ENCODE measurements around the gene ZNF578. TPM values are rescaled to one million over a fixed set of nuclear protein-coding genes. Genes with fewer than 3 reads are reported as not detected.

Gene ZNF578
- total RNA-seq, result 1 to 10 TPM in 2 of 4 donors, under 1 TPM in 2; 0.65 to 2.9 (median 1.5) TPM

- DNase-seq (ENCODE audit: low spot score) (peak; percentile 35), ATAC-seq (ENCODE audit: low FRiP score) (peak; percentile 73)
These were observed at the start of gene ZNF578 for GRCh38 chr19:52453324-52454094. Gene ZNF578, plus strand, starts transcription at chr19:52453553. Its CDS starts 48,293 bp downstream, at chr19:52501846.

GRCh38 chr19:52410276-52410675 lies 43.1 kb upstream of the ZNF578 start:
- no peak for TF ChIP-seq CTCF (IDR thresholded peaks at IDR 0.05)
- no peak for DNase-seq (ENCODE audit: low spot score)
- ATAC-seq (ENCODE audit: low FRiP score), result no peak

More at GRCh38 chr19:52453324-52454094, at the start of gene ZNF578:
- no peak for TF ChIP-seq CTCF (IDR thresholded peaks at IDR 0.05)

- TF ChIP-seq CTCF (IDR thresholded peaks at IDR 0.05), result no peak
- ATAC-seq (ENCODE audit: low FRiP score) (no peak), DNase-seq (ENCODE audit: low spot score) (no peak)
These were observed 37.6 kb upstream of the ZNF578 start for GRCh38 chr19:52415711-52416110.

- no peak for TF ChIP-seq CTCF (IDR thresholded peaks at IDR 0.05)
- ATAC-seq (ENCODE audit: low FRiP score) (no peak), DNase-seq (ENCODE audit: low spot score) (no peak)
These were observed 24.4 kb upstream of the ZNF578 start, which contains the start of gene ZNF534 for GRCh38 chr19:52428937-52429336. Gene ZNF534, plus strand, starts transcription at chr19:52429148. Its CDS starts 2,327 bp downstream, at chr19:52431475.

- ATAC-seq (ENCODE audit: low FRiP score), result no peak
- no peak for TF ChIP-seq CTCF (IDR thresholded peaks at IDR 0.05)
- DNase-seq (ENCODE audit: low spot score), result no peak
These were observed 11.2 kb upstream of the ZNF578 start for GRCh38 chr19:52442179-52442578.

- no peak for TF ChIP-seq CTCF (IDR thresholded peaks at IDR 0.05)
- ATAC-seq (ENCODE audit: low FRiP score), result no peak
- no peak for DNase-seq (ENCODE audit: low spot score)
These were observed 8.8 kb upstream of the ZNF578 start for GRCh38 chr19:52444506-52444905.

GRCh38 chr19:52451241-52451640 lies 2.1 kb upstream of the ZNF578 start:
- DNase-seq (ENCODE audit: low spot score) (no peak), ATAC-seq (ENCODE audit: low FRiP score) (no peak)
- TF ChIP-seq CTCF (IDR thresholded peaks at IDR 0.05), result no peak

Data from omental fat pad (tissue), 4 donors.